PC-3 (cell line): ENCODE measurements around the gene ANTXR1. TPM values are rescaled to one million over a fixed set of nuclear protein-coding genes. Genes with fewer than 3 reads are reported as not detected.

Source experiments
- ATAC-seq: fragments of 200-7000 bp; cut with Tn5 transposase; 2 replicates; pipeline ENCODE4 v1.9.1; 2020; ENCODE audit warnings: mild to moderate bottlenecking, moderate library complexity
- BruUV-seq: library from RNA; stranded (reverse); fragments of 400-500 nt; replicated peaks from 2 replicates; lab custom pipeline; 2021; lab: Mats Ljungman, UMichigan
- CTCF ChIA-PET: fragments of 300-600 bp; sonication (Branson Sonifier 250); formaldehyde crosslinking; loops from one replicate; lab custom pipeline; 2022; ENCODE audit warnings: antibody characterized with exemption; lab: Charles Lee
- POLR2A ChIA-PET: fragments of 300-600 bp; sonication (Branson Sonifier 250); formaldehyde crosslinking; loops from one replicate; lab custom pipeline; 2022; ENCODE audit warnings: antibody characterized with exemption; ENCODE audit not compliant: unreplicated experiment; lab: Charles Lee
- DNase-seq: peaks from one replicate; pipeline ENCODE4 v3.0.0-alpha.2; 2015
- H2AFZ ChIP-seq: fragments of 300-600 bp; sonication (generic); 2 replicates; pipeline ENCODE4 v1.6.0; 2016; ENCODE audit warnings: antibody characterized with exemption, low read length
- H3F3A ChIP-seq: fragments of 300-600 bp; sonication (generic); one replicate; pipeline ENCODE4 v1.6.0; 2017; ENCODE audit warnings: antibody characterized with exemption, low read length, control low read depth, mild to moderate bottlenecking; ENCODE audit not compliant: unreplicated experiment
- H3K27ac ChIP-seq: fragments of 300-600 bp; sonication (generic); 2 replicates; pipeline ENCODE4 v1.5.1; 2016; ENCODE audit warnings: mild to moderate bottlenecking, low read length
- H3K27me3 ChIP-seq: fragments of 300-600 bp; sonication (generic); 2 replicates; pipeline ENCODE4 v1.6.1; 2016; ENCODE audit warnings: low read length, mixed read lengths
- H3K36me3 ChIP-seq: fragments of 300-600 bp; sonication (generic); 2 replicates; pipeline ENCODE4 v1.6.1; 2016; ENCODE audit warnings: low read depth, mixed run types, low read length, mixed read lengths
- H3K4me1 ChIP-seq: fragments of 300-600 bp; sonication (generic); 2 replicates; pipeline ENCODE4 v1.5.1; 2016; ENCODE audit warnings: low read length; ENCODE audit not compliant: insufficient read depth
- H3K4me2 ChIP-seq: fragments of 300-600 bp; sonication (generic); 2 replicates; pipeline ENCODE4 v1.6.0; 2016; ENCODE audit warnings: low read length
- H3K4me3 ChIP-seq: fragments of 300-600 bp; sonication (generic); 2 replicates; pipeline ENCODE4 v1.5.1; 2016; ENCODE audit warnings: mild to moderate bottlenecking, low read length, mixed read lengths
- H3K79me2 ChIP-seq: fragments of 300-600 bp; sonication (generic); 2 replicates; pipeline ENCODE4 v1.6.1; 2017; ENCODE audit warnings: low read length, mixed read lengths
- H3K9ac ChIP-seq: fragments of 300-600 bp; sonication (generic); 2 replicates; pipeline ENCODE4 v1.6.0; 2016; ENCODE audit warnings: mild to moderate bottlenecking, low read length
- H3K9me2 ChIP-seq: fragments of 300-600 bp; sonication (generic); replicated peaks from 2 replicates; pipeline ENCODE4 v1.6.1; 2016; ENCODE audit warnings: mixed run types, low read length, mixed read lengths
- H3K9me3 ChIP-seq: fragments of 300-600 bp; sonication (generic); 2 replicates; pipeline ENCODE4 v1.6.1; 2016; ENCODE audit warnings: low read length, mixed read lengths
- H4K20me1 ChIP-seq: fragments of 300-600 bp; sonication (generic); 2 replicates; pipeline ENCODE4 v1.6.1; 2016; ENCODE audit warnings: low read length, mixed read lengths
- CTCF ChIP-seq: fragments of 300-600 bp; sonication (generic); conservative IDR thresholded peaks from 2 replicates; pipeline ENCODE4 v1.5.1; 2017; ENCODE audit warnings: antibody characterized with exemption, low read depth, mild to moderate bottlenecking, low read length
- EZH2 ChIP-seq: fragments of 300-600 bp; sonication (generic); IDR thresholded peaks from one replicate; pipeline ENCODE4 v1.6.1; 2017; ENCODE audit warnings: antibody characterized with exemption, mild to moderate bottlenecking, low read length; ENCODE audit not compliant: unreplicated experiment
- EZH2phosphoT487 ChIP-seq: fragments of 300-600 bp; sonication (generic); IDR thresholded peaks from 2 replicates; pipeline ENCODE4 v1.6.1; 2018; ENCODE audit warnings: mild to moderate bottlenecking, antibody characterized with exemption, low read length, borderline replicate concordance
- intact Hi-C: fragments of 100-400 bp; cut with micrococcal nuclease; formaldehyde crosslinking; loops from 2 replicates; pipeline ENCODE4 v1.9.0; 2023
- total RNA-seq: library from RNA; depleted of rRNA; stranded (reverse); fragments of >200 nt; gene quantifications from 2 replicates; pipeline ENCODE4 v1.2.3, GENCODE V29; 2014

Gene ANTXR1
- total RNA-seq, 1 experiment from 2014 or later, result 31.2 TPM

GRCh38 chr2:69047625-69048145, 34.7 kb downstream of the ANTXR1 start:
- H4K20me1 ChIP-seq, result peaks cover 7% of the 10 kb centered on the region

GRCh38 chr2:69050802-69051201, 37.8 kb downstream of the ANTXR1 start:
- no peaks in the 10 kb centered on the region for H3K36me3 ChIP-seq
- DNase-seq, result peak; percentile 68
- no peaks in the 10 kb centered on the region for H3K27me3 ChIP-seq
- ATAC-seq, result no peak
- 0 out of 2 replicates have a peak overlapping the region, but pooled peaks have one; percentile 9 for H3K9ac ChIP-seq
- peaks cover 15% of the 10 kb centered on the region for H3K79me2 ChIP-seq
- H3K9me2 ChIP-seq, result no peaks in the 10 kb centered on the region
- H3K4me3 ChIP-seq, result no peak overlapping the region
- TF ChIP-seq EZH2 (no peak), CTCF (no peak), EZH2phosphoT487 (no peak)
- no TSS peak for BruUV-seq
- CTCF ChIA-PET, result no interaction called here
- H3K4me1 ChIP-seq, result peaks cover 20% of the 10 kb centered on the region
- no peaks in the 10 kb centered on the region for H3F3A ChIP-seq
- no peak overlapping the region for H2AFZ ChIP-seq
- H3K27ac ChIP-seq, result peak overlapping the region; percentile 47
- peak overlapping the region; percentile 52 for H3K4me2 ChIP-seq
- no peaks in the 10 kb centered on the region for H3K9me3 ChIP-seq
- peaks cover 2% of the 10 kb centered on the region for H4K20me1 ChIP-seq
- intact Hi-C loops, result no loop called here
- POLR2A ChIA-PET, result interaction anchor here (0.6 kb wide), 1 partner anchor 98 kb away, joined by 3 read pairs; no protein-coding TSS in a partner anchor

More at GRCh38 chr2:69047625-69048145, 34.7 kb downstream of the ANTXR1 start:
- TF ChIP-seq CTCF, result no peak
- no peak for TF ChIP-seq EZH2
- Histone ChIP-seq H3K9ac (no peak overlapping the region), H3K27ac (no peak overlapping the region), H3K36me3 (no peaks in the 10 kb centered on the region), H3K4me1 (peaks cover 22% of the 10 kb centered on the region), H3K4me2 (no peak overlapping the region), H2AFZ (no peak overlapping the region), H3K79me2 (peaks cover 15% of the 10 kb centered on the region), H3K9me2 (no peaks in the 10 kb centered on the region), H3K27me3 (no peaks in the 10 kb centered on the region), H3K9me3 (no peaks in the 10 kb centered on the region), H3K4me3 (no peak overlapping the region), H3F3A (no peaks in the 10 kb centered on the region)
- ATAC-seq, result no peak
- POLR2A ChIA-PET, result no interaction called here
- CTCF ChIA-PET, result interaction anchor here (0.7 kb wide), 1 partner anchor 92 kb away, joined by 4 read pairs; no protein-coding TSS in a partner anchor
- BruUV-seq, result no TSS peak
- intact Hi-C loops, result loop anchor here (2.0 kb wide), 1 partner anchor 15 kb away; no protein-coding TSS in a partner anchor
- DNase-seq, result no peak

- CTCF ChIA-PET, result interaction anchor here (0.6 kb wide), 1 partner anchor 383 kb away, joined by 4 read pairs; no protein-coding TSS in a partner anchor
- no peak overlapping the region for H3K27ac ChIP-seq
- no TSS peak for BruUV-seq
Measured at GRCh38 chr2:69053416-69053965, 40.5 kb downstream of the ANTXR1 start.

More at GRCh38 chr2:69053416-69053965, 40.5 kb downstream of the ANTXR1 start:
- Histone ChIP-seq H3K36me3 (no peaks in the 10 kb centered on the region; the same call in 1 of the 2 replicates), H3K9ac (no peak overlapping the region), H3K4me3 (no peak overlapping the region), H3K27me3 (no peaks in the 10 kb centered on the region), H3K9me2 (no peaks in the 10 kb centered on the region), H3F3A (no peaks in the 10 kb centered on the region), H3K4me1 (peaks cover 9% of the 10 kb centered on the region), H4K20me1 (no peaks in the 10 kb centered on the region), H3K79me2 (peaks cover 5% of the 10 kb centered on the region), H2AFZ (no peak overlapping the region), H3K9me3 (no peaks in the 10 kb centered on the region), H3K4me2 (no peak overlapping the region)
- POLR2A ChIA-PET, result no interaction called here
- TF ChIP-seq CTCF, result no peak
- TF ChIP-seq EZH2phosphoT487, result no peak
- no peak for TF ChIP-seq EZH2
- intact Hi-C loops, result no loop called here
- no peak for DNase-seq
- ATAC-seq, result no peak
